ENCODE data around the gene TRIM65. TPM values are rescaled to one million over a fixed set of nuclear protein-coding genes. Genes with fewer than 3 reads are reported as not detected.

Gene TRIM65
- total and polyA plus RNA-seq, 2 of the 13 experiments (the other 11 are each of a cell fraction or from before 2014, with no cell fraction given): 10.3 to 22.4 TPM

DNA sequence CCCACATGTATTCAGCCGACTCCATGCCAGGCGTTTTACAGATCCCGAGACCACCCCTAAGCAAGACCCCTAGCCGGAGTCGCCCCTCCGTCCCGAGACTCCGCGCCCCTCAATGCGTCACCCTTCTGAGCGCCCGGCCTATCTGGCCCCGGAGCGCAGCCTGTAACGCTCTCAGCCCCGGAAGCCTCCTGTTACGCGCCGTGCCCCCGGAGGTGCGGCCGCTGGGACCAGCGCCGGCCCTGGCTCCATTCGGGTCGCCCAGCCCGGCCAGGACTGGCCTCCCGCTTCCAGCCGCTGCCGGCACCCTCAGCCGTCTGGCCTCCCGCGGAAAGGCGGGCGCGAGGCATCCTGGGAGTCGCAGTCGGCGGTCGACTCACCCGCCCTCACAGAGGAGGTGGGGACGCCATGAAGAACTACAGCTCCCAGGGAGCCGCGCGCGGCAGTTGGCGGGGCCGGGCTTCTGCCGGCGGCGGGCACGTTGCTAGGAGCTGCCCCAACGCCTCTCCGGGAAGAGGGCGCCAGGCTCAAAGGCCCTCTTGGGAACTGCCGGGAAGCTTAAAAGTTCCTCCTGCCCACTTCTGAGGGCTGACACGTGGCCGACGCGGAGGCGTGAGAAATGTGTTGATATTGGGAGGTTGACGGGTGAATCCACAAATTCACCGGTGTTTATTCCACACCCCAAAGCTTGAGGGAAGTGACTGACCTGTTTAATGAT is 44.1 kb upstream of the TRIM65 start, which contains the start of gene FBF1 (continued):
- TF ChIP-seq, protein P1, sequence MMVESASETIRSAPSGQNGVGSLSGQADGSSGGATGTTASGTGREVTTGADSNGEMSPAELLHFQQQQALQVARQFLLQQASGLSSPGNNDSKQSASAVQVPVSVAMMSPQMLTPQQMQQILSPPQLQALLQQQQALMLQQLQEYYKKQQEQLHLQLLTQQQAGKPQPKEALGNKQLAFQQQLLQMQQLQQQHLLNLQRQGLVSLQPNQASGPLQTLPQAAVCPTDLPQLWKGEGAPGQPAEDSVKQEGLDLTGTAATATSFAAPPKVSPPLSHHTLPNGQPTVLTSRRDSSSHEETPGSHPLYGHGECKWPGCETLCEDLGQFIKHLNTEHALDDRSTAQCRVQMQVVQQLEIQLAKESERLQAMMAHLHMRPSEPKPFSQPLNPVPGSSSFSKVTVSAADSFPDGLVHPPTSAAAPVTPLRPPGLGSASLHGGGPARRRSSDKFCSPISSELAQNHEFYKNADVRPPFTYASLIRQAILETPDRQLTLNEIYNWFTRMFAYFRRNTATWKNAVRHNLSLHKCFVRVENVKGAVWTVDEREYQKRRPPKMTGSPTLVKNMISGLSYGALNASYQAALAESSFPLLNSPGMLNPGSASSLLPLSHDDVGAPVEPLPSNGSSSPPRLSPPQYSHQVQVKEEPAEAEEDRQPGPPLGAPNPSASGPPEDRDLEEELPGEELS (CRISPR knock-in tag; IDR thresholded peaks at IDR 0.05): peak; percentile 73
- TF ChIP-seq, protein P2, sequence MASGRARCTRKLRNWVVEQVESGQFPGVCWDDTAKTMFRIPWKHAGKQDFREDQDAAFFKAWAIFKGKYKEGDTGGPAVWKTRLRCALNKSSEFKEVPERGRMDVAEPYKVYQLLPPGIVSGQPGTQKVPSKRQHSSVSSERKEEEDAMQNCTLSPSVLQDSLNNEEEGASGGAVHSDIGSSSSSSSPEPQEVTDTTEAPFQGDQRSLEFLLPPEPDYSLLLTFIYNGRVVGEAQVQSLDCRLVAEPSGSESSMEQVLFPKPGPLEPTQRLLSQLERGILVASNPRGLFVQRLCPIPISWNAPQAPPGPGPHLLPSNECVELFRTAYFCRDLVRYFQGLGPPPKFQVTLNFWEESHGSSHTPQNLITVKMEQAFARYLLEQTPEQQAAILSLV (CRISPR knock-in tag; IDR thresholded peaks at IDR 0.05; ENCODE audit: borderline replicate concordance): peak; percentile 95; the same call in 1 of the 2 replicates
- TF ChIP-seq ZNF687 (CRISPR knock-in tag; IDR thresholded peaks at IDR 0.05): peak; percentile 95
- TF ChIP-seq PPARG (CRISPR knock-in tag; conservative IDR thresholded peaks at IDR 0.05): peak; percentile 63
- peak; percentile 90 for TF ChIP-seq SP4 (CRISPR knock-in tag; IDR thresholded peaks at IDR 0.05)
- TF ChIP-seq YY1 (IDR thresholded peaks at IDR 0.05; ENCODE audit: insufficient read depth, insufficient replicate concordance, low read depth, low read length): peak; percentile 89
- TF ChIP-seq SAP130 (CRISPR knock-in tag; IDR thresholded peaks at IDR 0.05; ENCODE audit: low read depth): peak; percentile 99
- TF ChIP-seq SRF (IDR thresholded peaks at IDR 0.05; ENCODE audit: low read depth, low read length): no peak
- TF ChIP-seq ZSCAN20 (CRISPR knock-in tag; IDR thresholded peaks at IDR 0.05; ENCODE audit: borderline replicate concordance): peak; percentile 28; the same call in 1 of the 2 replicates
- TF ChIP-seq SP140L (CRISPR knock-in tag; IDR thresholded peaks at IDR 0.05; ENCODE audit: borderline replicate concordance): peak; percentile 60; the same call in 1 of the 2 replicates
- TF ChIP-seq ZNF3 (CRISPR knock-in tag; IDR thresholded peaks at IDR 0.05): no peak
- TF ChIP-seq, protein P3, sequence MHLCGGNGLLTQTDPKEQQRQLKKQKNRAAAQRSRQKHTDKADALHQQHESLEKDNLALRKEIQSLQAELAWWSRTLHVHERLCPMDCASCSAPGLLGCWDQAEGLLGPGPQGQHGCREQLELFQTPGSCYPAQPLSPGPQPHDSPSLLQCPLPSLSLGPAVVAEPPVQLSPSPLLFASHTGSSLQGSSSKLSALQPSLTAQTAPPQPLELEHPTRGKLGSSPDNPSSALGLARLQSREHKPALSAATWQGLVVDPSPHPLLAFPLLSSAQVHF (CRISPR knock-in tag; IDR thresholded peaks at IDR 0.05): 0 out of 2 replicates have a peak, but pooled peaks have one; percentile 53
- TF ChIP-seq EZH2 (conservative IDR thresholded peaks at IDR 0.05; ENCODE audit: low read depth, low read length): no peak
- no peak for TF ChIP-seq ZNF879 (CRISPR knock-in tag; IDR thresholded peaks at IDR 0.05)
- TF ChIP-seq ZNF234 (CRISPR knock-in tag; conservative IDR thresholded peaks at IDR 0.05): no peak
- peak; percentile 98 for TF ChIP-seq XRCC5 (optimal IDR thresholded peaks at IDR 0.05; ENCODE audit: low read length)
- TF ChIP-seq NFKB2 (CRISPR knock-in tag; IDR thresholded peaks at IDR 0.05; ENCODE audit: borderline replicate concordance): peak; percentile 91
- peak; percentile 99 for TF ChIP-seq TSC22D2 (CRISPR knock-in tag; IDR thresholded peaks at IDR 0.05; ENCODE audit: borderline replicate concordance)
- peak; percentile 79; the same call in 1 of the 2 replicates for TF ChIP-seq ZFP37 (CRISPR knock-in tag; IDR thresholded peaks at IDR 0.05; ENCODE audit: borderline replicate concordance)

Measured in HepG2 (cell line).